Amygdala (tissue), 56 donors: Measurements from ENCODE around the gene TBCEL.
A peak's percentile ranks its signal among the peaks of the same experiment; 100 is the strongest.
"Not testable (repeated sequence)": the region's sequence is repeated elsewhere in the genome, so short reads cannot be mapped to it uniquely, and the experiment has no call there.

ENCODE experiments used
- DNase-seq, 56 donors: peaks; one replicate each; lab custom pipeline; 2025; lab: John Stamatoyannopoulos, UW

Gene TBCEL

GRCh38 chr11:121023848-121024751 is at the start of gene TBCEL:
Gene TBCEL, plus strand, starts transcription at chr11:121024102. Its CDS starts 21,589 bp downstream, at chr11:121045691.
- DNase-seq = peak; percentile 10 to 96 (median 82)

GRCh38 chr11:120974466-120974865 is 49.4 kb upstream of the TBCEL start:
- no peak for DNase-seq

GRCh38 chr11:120974965-120975364 is 48.9 kb upstream of the TBCEL start:
- no peak for DNase-seq

GRCh38 chr11:120977266-120978137 is 46.4 kb upstream of the TBCEL start:
- no peak for DNase-seq

GRCh38 chr11:120978701-120979100 is 45.2 kb upstream of the TBCEL start:
- no peak for DNase-seq

- DNase-seq = peak in 11 of 56 donors; percentile 6 to 41 (median 21)
These were observed 38.0 kb upstream of the TBCEL start for GRCh38 chr11:120985718-120986569.

- DNase-seq = no peak
These were observed 35.3 kb upstream of the TBCEL start for GRCh38 chr11:120988603-120989002.

GRCh38 chr11:120991830-120992686 is 31.8 kb upstream of the TBCEL start:
- no peak for DNase-seq

GRCh38 chr11:120994091-120994859 is 29.6 kb upstream of the TBCEL start:
- DNase-seq = no peak

GRCh38 chr11:120995184-120995583 is 28.7 kb upstream of the TBCEL start:
- DNase-seq = no peak

GRCh38 chr11:120996973-120997372 is 26.9 kb upstream of the TBCEL start:
- DNase-seq = no peak

GRCh38 chr11:120998581-120998980 is 25.3 kb upstream of the TBCEL start:
- DNase-seq = no peak

GRCh38 chr11:121004206-121004840 is 19.6 kb upstream of the TBCEL start:
- DNase-seq = no peak

- DNase-seq = no peak
These were observed 17.0 kb upstream of the TBCEL start for GRCh38 chr11:121006922-121007321.

GRCh38 chr11:121008551-121008950 is 15.4 kb upstream of the TBCEL start:
- DNase-seq = no peak

- no peak for DNase-seq
These were observed 11.8 kb upstream of the TBCEL start for GRCh38 chr11:121012091-121012490.

- DNase-seq = no peak
These were observed 5.2 kb upstream of the TBCEL start for GRCh38 chr11:121018746-121019145.

- DNase-seq = not testable (repeated sequence)
These were observed 2.2 kb upstream of the TBCEL start for GRCh38 chr11:121021718-121022117.
